ENCODE measurements around the gene NRXN3. TPM values are rescaled to one million over a fixed set of nuclear protein-coding genes. Genes with fewer than 3 reads are reported as not detected.

The NRXN3 gene
- total RNA-seq, 1 donor = 2.5 TPM

DNA sequence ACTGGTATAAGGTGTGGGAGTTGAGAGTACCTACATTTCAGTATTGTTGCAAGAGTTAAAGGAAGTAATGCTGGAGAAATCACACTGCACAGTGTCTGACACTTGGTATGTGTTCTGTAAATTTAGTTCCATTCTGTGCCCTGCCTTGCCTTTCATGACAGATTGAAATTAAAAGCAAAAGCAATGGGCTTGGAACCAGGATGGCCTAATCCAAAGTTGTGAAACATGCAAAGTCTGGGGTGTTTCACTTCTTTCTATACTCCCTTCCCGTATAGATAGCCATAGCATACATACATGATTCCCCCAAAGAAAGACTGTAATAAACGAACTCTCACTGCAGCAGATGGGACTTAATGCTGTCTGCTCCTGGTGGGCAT, 281.1 kb downstream of the NRXN3 start:
- no peaks in the 10 kb centered on the region for H3K36me3 ChIP-seq (ENCODE audit: insufficient read depth, low read length)
- H3K4me1 ChIP-seq (ENCODE audit: insufficient read depth, low read length) = no peaks in the 10 kb centered on the region
- no peaks in the 10 kb centered on the region for H3K9me3 ChIP-seq (ENCODE audit: low read depth, low read length)
- no peaks in the 10 kb centered on the region for H3K27me3 ChIP-seq (ENCODE audit: insufficient read depth, low read length)
- no peaks in the 10 kb centered on the region for H4K20me1 ChIP-seq (ENCODE audit: insufficient read depth, low read length)
- H3K4me2 ChIP-seq (ENCODE audit: insufficient read depth, low read length) = no peak overlapping the region
- DNase-seq (ENCODE audit: insufficient read length, low spot score, missing footprints) = no peak
- TF ChIP-seq, protein P1, sequence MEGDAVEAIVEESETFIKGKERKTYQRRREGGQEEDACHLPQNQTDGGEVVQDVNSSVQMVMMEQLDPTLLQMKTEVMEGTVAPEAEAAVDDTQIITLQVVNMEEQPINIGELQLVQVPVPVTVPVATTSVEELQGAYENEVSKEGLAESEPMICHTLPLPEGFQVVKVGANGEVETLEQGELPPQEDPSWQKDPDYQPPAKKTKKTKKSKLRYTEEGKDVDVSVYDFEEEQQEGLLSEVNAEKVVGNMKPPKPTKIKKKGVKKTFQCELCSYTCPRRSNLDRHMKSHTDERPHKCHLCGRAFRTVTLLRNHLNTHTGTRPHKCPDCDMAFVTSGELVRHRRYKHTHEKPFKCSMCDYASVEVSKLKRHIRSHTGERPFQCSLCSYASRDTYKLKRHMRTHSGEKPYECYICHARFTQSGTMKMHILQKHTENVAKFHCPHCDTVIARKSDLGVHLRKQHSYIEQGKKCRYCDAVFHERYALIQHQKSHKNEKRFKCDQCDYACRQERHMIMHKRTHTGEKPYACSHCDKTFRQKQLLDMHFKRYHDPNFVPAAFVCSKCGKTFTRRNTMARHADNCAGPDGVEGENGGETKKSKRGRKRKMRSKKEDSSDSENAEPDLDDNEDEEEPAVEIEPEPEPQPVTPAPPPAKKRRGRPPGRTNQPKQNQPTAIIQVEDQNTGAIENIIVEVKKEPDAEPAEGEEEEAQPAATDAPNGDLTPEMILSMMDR (IDR thresholded peaks at IDR 0.05; ENCODE audit: extremely low read depth, low read depth, low read length) = no peak
- H2AFZ ChIP-seq (ENCODE audit: low read length) = no peak overlapping the region
- no peaks in the 10 kb centered on the region for H3K79me2 ChIP-seq (ENCODE audit: insufficient read depth, low read length)
- no peak overlapping the region for H3K4me3 ChIP-seq (ENCODE audit: insufficient read depth, low read length)
- H3K27ac ChIP-seq (ENCODE audit: low read depth, low read length) = no peak overlapping the region

DNA sequence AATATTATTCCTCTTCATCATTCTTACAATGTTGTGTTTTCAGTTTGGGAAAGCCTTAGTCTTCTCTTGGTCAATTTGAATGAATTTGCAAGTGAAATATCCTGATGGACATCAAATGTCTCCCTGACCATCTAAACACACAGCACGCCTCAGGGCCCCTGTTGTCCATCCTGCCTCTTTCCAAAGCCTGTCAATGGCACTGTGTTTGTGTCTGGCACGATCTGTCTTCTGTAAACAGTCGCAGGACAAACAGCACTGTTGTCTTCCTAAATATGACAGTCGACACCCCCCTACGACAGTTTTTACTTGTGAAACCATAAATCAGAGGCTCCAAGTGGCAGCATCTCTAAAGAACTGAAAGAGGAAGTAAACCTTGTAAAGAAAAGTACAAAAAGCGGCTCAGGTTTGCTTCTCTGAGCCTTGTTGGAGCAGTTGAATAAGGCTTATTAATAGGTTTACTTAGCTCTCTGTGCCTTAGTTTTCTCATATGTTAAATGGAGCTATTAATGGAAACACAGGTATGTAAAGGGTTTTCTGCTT, 285.8 kb downstream of the NRXN3 start:
- Histone ChIP-seq H4K20me1 (ENCODE audit: insufficient read depth, low read length) (no peaks in the 10 kb centered on the region), H2AFZ (ENCODE audit: low read length) (no peak overlapping the region), H3K9me3 (ENCODE audit: low read depth, low read length) (no peaks in the 10 kb centered on the region), H3K4me1 (ENCODE audit: insufficient read depth, low read length) (no peaks in the 10 kb centered on the region), H3K36me3 (ENCODE audit: insufficient read depth, low read length) (no peaks in the 10 kb centered on the region), H3K4me3 (ENCODE audit: insufficient read depth, low read length) (no peak overlapping the region), H3K4me2 (ENCODE audit: insufficient read depth, low read length) (no peak overlapping the region), H3K79me2 (ENCODE audit: insufficient read depth, low read length) (no peaks in the 10 kb centered on the region), H3K27me3 (ENCODE audit: insufficient read depth, low read length) (no peaks in the 10 kb centered on the region), H3K27ac (ENCODE audit: low read depth, low read length) (no peak overlapping the region)
- TF ChIP-seq, protein P1 (IDR thresholded peaks at IDR 0.05; ENCODE audit: extremely low read depth, low read depth, low read length) = no peak
- DNase-seq (ENCODE audit: insufficient read length, low spot score, missing footprints) = no peak

DNA sequence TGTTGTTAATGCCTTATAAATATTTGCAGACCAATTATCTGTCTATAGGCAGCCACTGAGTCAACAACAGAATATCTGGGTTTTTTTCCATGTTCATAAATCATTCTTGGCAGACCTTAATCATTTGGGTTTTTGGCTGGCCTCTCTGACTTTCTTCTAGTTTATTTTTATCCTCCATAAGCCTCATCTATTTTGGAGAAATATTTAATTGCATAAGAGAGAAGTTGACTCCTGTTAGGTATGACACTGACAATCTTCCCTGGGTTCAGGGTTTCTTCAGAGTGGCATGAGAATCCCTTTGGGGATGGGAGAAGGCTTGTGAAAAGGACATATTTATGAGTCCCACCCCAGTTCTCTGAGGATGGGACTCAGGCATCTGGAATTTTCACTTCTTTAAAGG, 299.8 kb downstream of the NRXN3 start:
- TF ChIP-seq, protein P1 (IDR thresholded peaks at IDR 0.05; ENCODE audit: extremely low read depth, low read depth, low read length) = no peak
- Histone ChIP-seq H3K36me3 (ENCODE audit: insufficient read depth, low read length) (no peaks in the 10 kb centered on the region), H3K27me3 (ENCODE audit: insufficient read depth, low read length) (no peaks in the 10 kb centered on the region), H3K79me2 (ENCODE audit: insufficient read depth, low read length) (no peaks in the 10 kb centered on the region), H3K4me3 (ENCODE audit: insufficient read depth, low read length) (no peak overlapping the region), H3K9me3 (ENCODE audit: low read depth, low read length) (no peaks in the 10 kb centered on the region), H3K27ac (ENCODE audit: low read depth, low read length) (no peak overlapping the region), H3K4me1 (ENCODE audit: insufficient read depth, low read length) (no peaks in the 10 kb centered on the region), H2AFZ (ENCODE audit: low read length) (no peak overlapping the region), H3K4me2 (ENCODE audit: insufficient read depth, low read length) (no peak overlapping the region), H4K20me1 (ENCODE audit: insufficient read depth, low read length) (no peaks in the 10 kb centered on the region)
- DNase-seq (ENCODE audit: insufficient read length, low spot score, missing footprints) = no peak

DNA sequence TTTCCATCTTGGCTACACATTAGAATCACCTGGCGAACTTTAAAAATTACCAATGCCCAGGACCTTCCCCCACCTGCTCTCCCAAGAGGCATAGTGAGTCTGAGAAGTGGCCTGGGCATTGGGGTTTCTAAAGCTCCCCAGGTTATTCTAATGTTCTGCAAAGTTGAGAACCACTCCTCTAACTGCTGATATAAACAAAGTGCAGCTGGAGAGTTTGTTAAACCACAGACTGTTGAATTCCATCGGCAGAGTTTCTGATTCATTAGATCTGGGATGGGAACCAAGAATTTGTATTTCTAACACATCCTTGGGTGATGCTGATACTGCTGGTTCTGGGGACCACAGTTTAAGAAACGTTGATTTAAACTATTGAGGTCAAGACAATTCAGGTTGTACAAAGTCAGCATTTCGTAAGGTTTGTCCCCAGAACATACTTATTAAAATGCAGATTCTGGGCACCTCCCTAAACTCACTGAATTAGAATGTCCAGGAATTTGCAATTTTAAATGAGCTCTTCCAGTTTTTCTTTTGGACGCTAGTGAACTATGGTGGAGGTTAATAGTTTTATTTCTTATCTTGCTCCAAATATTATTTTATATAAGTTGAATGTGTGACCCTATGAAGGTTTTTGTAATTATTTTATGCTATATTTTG, 309.1 kb downstream of the NRXN3 start:
- no peak for DNase-seq (ENCODE audit: insufficient read length, low spot score, missing footprints)
- H3K9me3 ChIP-seq (ENCODE audit: low read depth, low read length) = peaks cover 2% of the 10 kb centered on the region
- no peak overlapping the region for H3K4me2 ChIP-seq (ENCODE audit: insufficient read depth, low read length)
- no peaks in the 10 kb centered on the region for H4K20me1 ChIP-seq (ENCODE audit: insufficient read depth, low read length)
- H3K79me2 ChIP-seq (ENCODE audit: insufficient read depth, low read length) = no peaks in the 10 kb centered on the region
- H2AFZ ChIP-seq (ENCODE audit: low read length) = no peak overlapping the region
- no peaks in the 10 kb centered on the region for H3K27me3 ChIP-seq (ENCODE audit: insufficient read depth, low read length)
- H3K27ac ChIP-seq (ENCODE audit: low read depth, low read length) = no peak overlapping the region
- H3K4me1 ChIP-seq (ENCODE audit: insufficient read depth, low read length) = no peaks in the 10 kb centered on the region
- TF ChIP-seq, protein P1 (IDR thresholded peaks at IDR 0.05; ENCODE audit: extremely low read depth, low read depth, low read length) = no peak
- H3K36me3 ChIP-seq (ENCODE audit: insufficient read depth, low read length) = no peaks in the 10 kb centered on the region
- no peak overlapping the region for H3K4me3 ChIP-seq (ENCODE audit: insufficient read depth, low read length)

Data from osteoblast (primary cell).